ENCODE measurements around the gene MAP7.

The MAP7 gene

DNA sequence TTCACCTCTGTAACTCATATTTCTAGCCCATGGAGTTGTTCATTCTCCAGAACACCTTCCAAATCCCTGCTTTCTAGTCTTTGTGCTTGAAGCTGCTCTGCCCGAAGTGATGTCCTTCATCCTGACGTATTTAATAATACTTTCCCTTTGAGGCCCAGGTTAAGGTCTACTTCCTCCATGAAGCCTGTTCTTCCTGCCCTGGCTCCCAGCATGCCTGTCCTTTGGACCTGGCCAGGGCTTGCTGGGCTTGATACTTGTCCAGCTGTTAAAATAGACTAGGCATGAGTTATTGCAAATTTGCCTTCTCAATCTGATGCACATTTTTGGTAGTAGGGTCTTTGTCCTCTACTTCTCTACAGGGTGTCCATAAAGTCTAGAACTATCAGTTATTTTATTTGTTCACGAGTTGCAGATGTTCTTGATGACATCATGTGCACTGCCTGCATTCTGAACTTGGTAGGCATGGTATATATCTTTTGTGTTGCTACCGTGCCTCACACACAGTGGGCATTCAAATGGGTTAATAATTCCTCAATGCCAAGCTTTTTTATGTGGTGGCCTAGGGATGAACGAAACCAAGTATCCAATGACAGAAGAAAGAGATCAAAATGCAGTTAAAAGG, 3.1 kb upstream of the MAP7 start:
- no peak for TF ChIP-seq POLR2A (IDR thresholded peaks at IDR 0.05; ENCODE audit: extremely low read depth, insufficient read length)
- TF ChIP-seq MYC (IDR thresholded peaks at IDR 0.05; ENCODE audit: low read depth, low read length), result no peak
- TF ChIP-seq, protein P1, sequence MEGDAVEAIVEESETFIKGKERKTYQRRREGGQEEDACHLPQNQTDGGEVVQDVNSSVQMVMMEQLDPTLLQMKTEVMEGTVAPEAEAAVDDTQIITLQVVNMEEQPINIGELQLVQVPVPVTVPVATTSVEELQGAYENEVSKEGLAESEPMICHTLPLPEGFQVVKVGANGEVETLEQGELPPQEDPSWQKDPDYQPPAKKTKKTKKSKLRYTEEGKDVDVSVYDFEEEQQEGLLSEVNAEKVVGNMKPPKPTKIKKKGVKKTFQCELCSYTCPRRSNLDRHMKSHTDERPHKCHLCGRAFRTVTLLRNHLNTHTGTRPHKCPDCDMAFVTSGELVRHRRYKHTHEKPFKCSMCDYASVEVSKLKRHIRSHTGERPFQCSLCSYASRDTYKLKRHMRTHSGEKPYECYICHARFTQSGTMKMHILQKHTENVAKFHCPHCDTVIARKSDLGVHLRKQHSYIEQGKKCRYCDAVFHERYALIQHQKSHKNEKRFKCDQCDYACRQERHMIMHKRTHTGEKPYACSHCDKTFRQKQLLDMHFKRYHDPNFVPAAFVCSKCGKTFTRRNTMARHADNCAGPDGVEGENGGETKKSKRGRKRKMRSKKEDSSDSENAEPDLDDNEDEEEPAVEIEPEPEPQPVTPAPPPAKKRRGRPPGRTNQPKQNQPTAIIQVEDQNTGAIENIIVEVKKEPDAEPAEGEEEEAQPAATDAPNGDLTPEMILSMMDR (IDR thresholded peaks at IDR 0.05; ENCODE audit: low read depth, low read length), result no peak
- TF ChIP-seq, protein P2, sequence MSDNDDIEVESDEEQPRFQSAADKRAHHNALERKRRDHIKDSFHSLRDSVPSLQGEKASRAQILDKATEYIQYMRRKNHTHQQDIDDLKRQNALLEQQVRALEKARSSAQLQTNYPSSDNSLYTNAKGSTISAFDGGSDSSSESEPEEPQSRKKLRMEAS (IDR thresholded peaks at IDR 0.05; ENCODE audit: low read depth, low read length), result no peak
- no peak overlapping the region for H3K4me3 ChIP-seq (ENCODE audit: low read depth, low read length)
- DNase-seq (ENCODE audit: low read depth), result no peak

DNA sequence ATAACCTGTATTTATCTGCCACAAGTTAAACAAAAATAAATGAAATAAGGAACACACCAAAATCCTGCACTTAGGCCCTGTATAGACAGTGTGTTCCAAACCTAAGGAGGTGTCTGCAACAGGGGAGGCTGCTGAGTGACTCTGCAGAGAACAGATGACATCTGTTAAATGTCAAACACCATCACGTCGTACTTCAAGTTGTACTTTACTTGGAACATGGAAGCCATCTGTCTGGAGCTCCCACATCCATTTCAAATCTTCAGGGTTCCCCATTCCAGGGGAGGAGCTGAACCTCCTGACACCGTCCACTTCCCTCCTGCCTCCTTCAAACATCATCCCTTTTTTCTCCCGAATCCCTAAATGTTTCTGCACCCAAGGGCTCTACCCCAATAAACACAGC, 1.8 kb upstream of the MAP7 start:
- no peak for DNase-seq (ENCODE audit: low read depth)
- no peak overlapping the region for H3K4me3 ChIP-seq (ENCODE audit: low read depth, low read length)
- TF ChIP-seq POLR2A (IDR thresholded peaks at IDR 0.05; ENCODE audit: extremely low read depth, insufficient read length) (no peak), MYC (IDR thresholded peaks at IDR 0.05; ENCODE audit: low read depth, low read length) (no peak)
- TF ChIP-seq, protein P1 (IDR thresholded peaks at IDR 0.05; ENCODE audit: low read depth, low read length), result no peak
- TF ChIP-seq, protein P2 (IDR thresholded peaks at IDR 0.05; ENCODE audit: low read depth, low read length), result no peak

DNA sequence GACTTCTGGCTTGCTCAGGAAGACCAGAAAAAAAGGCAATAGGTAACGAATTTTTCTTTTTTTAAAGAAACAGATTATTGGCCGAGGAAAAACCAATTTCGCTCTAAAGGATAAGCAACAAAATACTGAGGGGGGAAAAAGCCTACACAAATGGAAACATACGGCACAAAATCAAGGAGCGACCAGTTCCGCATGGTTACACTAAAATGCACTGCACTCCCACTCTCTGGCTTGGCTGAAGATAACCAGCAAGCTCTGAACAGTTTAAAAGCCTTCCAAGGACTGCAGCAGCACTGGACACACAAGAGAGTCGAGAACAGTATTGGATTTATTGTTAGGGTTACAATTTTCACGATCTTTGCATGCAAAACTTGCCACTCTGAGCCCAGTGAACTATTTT, 881 bp upstream of the MAP7 start:
- TF ChIP-seq, protein P2 (IDR thresholded peaks at IDR 0.05; ENCODE audit: low read depth, low read length), result no peak
- TF ChIP-seq, protein P1 (IDR thresholded peaks at IDR 0.05; ENCODE audit: low read depth, low read length), result no peak
- TF ChIP-seq POLR2A (IDR thresholded peaks at IDR 0.05; ENCODE audit: extremely low read depth, insufficient read length), result no peak
- TF ChIP-seq MYC (IDR thresholded peaks at IDR 0.05; ENCODE audit: low read depth, low read length), result no peak
- no peak for DNase-seq (ENCODE audit: low read depth)
- no peak overlapping the region for H3K4me3 ChIP-seq (ENCODE audit: low read depth, low read length)

DNA sequence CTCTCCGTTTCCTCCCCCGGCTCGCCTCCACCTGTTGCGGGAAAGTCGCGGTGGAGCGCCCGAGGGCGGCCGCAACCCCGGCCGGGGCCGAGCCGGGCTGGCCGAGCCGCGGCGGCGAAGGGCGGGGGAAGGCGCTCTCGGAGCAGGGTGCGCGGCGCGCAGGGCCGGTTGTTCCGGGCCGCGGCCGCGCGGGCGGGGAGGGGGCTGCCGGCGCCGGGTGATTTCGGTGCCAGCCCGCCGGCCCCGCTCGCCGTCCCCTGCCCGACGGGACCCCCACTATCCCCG, 235 bp downstream of the MAP7 start:
- peak overlapping the region; percentile 39 for H3K4me3 ChIP-seq (ENCODE audit: low read depth, low read length)
- DNase-seq (ENCODE audit: low read depth), result no peak
- no peak for TF ChIP-seq POLR2A (IDR thresholded peaks at IDR 0.05; ENCODE audit: extremely low read depth, insufficient read length)
- TF ChIP-seq, protein P2 (IDR thresholded peaks at IDR 0.05; ENCODE audit: low read depth, low read length), result no peak
- TF ChIP-seq, protein P1 (IDR thresholded peaks at IDR 0.05; ENCODE audit: low read depth, low read length), result no peak
- no peak for TF ChIP-seq MYC (IDR thresholded peaks at IDR 0.05; ENCODE audit: low read depth, low read length)

DNA sequence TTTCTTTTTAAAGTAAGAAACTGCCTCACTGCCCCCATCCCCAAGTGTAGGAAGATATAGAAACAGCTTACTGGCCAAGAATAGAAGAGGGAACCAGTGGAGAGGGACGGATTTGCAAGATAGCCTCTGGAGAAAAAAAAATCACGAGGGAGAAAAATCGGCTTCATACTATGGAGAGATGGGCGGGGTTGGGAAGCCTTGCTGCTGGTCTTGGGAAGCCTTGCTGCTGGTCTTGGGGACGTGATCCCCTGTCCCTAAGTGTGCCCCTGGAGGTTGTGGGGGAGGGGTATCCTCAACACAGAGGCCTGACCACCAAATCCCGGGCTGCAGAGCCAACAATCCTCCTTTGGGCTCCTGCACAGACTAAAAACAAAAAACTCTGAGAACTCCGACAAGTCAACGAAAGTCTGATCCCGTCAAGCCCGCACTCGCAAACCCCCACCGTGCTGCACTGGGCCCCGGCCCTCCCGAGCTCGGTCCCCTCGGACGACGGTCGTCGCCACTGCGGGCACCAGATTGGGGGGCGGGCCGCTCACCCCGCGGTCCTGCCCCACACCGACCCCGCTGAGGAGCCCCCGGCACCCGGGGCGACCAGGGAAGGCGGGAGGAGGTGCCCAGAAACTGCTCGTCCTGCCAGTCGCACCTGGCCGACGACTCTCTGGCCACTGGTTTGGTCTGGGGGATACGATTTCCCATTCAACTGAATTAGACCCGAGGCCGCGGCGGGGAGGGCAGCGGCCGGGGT, 750 bp downstream of the MAP7 start:
- no peak for DNase-seq (ENCODE audit: low read depth)
- peak overlapping the region; percentile 39 for H3K4me3 ChIP-seq (ENCODE audit: low read depth, low read length)
- TF ChIP-seq, protein P2 (IDR thresholded peaks at IDR 0.05; ENCODE audit: low read depth, low read length), result no peak
- TF ChIP-seq, protein P1 (IDR thresholded peaks at IDR 0.05; ENCODE audit: low read depth, low read length), result no peak

All from NB4 (cell line).